ENCODE results near the gene ELANE. TPM values are rescaled to one million over a fixed set of nuclear protein-coding genes. Genes with fewer than 3 reads are reported as not detected.

The ELANE gene
- total and polyA plus RNA-seq, 7 donors = 0.64 to 3.6 (median 1.8) TPM; not detected in 3

DNA sequence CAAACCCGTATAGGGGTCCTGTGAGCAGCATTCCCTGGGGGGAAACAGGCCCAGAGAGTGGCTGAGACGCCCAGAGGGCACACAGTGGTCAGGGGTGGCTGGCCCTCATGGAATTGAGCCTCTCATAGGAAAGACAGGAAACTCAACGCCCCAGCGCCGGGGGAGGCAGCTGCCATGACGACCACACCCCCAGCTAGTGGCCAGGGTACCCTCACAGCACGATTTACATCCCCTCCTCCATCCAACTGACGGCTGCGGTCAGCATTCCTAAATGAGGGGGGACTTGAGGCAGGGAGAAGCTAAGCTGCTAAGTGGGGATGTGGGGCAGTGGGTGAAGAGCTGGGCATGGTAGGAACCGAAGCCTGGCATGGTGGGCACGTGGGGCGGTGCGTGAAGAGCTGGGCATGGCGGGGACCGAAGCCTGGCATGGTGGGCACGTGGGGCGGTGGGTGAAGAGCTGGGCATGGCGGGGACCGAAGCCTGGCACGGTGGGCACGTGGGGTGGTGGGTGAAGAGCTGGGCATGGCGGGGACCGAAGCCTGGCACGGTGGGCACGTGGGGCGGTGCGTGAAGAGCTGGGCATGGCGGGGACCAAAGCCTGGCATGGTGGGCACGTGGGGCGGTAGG is 30.9 kb downstream of the ELANE start:
- Histone ChIP-seq H3K4me3 (no peak overlapping the region), H3K9me3 (no peaks in the 10 kb centered on the region), H3K4me1 (no peaks in the 10 kb centered on the region), H3K36me3 (peaks cover 48 to 88% (median 61%) of the 10 kb centered on the region in 4 donors), H3K27me3 (no peaks in the 10 kb centered on the region), H3K27ac (no peak overlapping the region)
- TF ChIP-seq, protein P1, sequence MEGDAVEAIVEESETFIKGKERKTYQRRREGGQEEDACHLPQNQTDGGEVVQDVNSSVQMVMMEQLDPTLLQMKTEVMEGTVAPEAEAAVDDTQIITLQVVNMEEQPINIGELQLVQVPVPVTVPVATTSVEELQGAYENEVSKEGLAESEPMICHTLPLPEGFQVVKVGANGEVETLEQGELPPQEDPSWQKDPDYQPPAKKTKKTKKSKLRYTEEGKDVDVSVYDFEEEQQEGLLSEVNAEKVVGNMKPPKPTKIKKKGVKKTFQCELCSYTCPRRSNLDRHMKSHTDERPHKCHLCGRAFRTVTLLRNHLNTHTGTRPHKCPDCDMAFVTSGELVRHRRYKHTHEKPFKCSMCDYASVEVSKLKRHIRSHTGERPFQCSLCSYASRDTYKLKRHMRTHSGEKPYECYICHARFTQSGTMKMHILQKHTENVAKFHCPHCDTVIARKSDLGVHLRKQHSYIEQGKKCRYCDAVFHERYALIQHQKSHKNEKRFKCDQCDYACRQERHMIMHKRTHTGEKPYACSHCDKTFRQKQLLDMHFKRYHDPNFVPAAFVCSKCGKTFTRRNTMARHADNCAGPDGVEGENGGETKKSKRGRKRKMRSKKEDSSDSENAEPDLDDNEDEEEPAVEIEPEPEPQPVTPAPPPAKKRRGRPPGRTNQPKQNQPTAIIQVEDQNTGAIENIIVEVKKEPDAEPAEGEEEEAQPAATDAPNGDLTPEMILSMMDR (IDR thresholded peaks at IDR 0.05) = no peak
- TF ChIP-seq EP300 (IDR thresholded peaks at IDR 0.05) (no peak), POLR2AphosphoS5 (IDR thresholded peaks at IDR 0.05) (no peak), POLR2A (IDR thresholded peaks at IDR 0.05) (no peak)
- intact Hi-C loops (cut with DNase I) = no loop called here
- DNase-seq = no peak
- 94 to 97% methylated on average over 28 to 30 of the region's 30 CpGs for WGBS, 2 donors

- H3K4me1 ChIP-seq = no peaks in the 10 kb centered on the region
- no peak overlapping the region for H3K4me3 ChIP-seq
- no peaks in the 10 kb centered on the region for H3K9me3 ChIP-seq
- intact Hi-C loops (cut with DNase I) = no loop called here
- DNase-seq = no peak
- TF ChIP-seq, protein P1 (IDR thresholded peaks at IDR 0.05) = no peak
- H3K27ac ChIP-seq = no peak overlapping the region
- peaks cover 48 to 95% (median 63%) of the 10 kb centered on the region in 4 donors for H3K36me3 ChIP-seq
- no peaks in the 10 kb centered on the region for H3K27me3 ChIP-seq
- WGBS, 2 donors = 93 to 94% methylated on average over 22 of the region's 22 CpGs
Observed at GRCh38 chr19:883661-884211, 31.6 kb downstream of the ELANE start.

DNA sequence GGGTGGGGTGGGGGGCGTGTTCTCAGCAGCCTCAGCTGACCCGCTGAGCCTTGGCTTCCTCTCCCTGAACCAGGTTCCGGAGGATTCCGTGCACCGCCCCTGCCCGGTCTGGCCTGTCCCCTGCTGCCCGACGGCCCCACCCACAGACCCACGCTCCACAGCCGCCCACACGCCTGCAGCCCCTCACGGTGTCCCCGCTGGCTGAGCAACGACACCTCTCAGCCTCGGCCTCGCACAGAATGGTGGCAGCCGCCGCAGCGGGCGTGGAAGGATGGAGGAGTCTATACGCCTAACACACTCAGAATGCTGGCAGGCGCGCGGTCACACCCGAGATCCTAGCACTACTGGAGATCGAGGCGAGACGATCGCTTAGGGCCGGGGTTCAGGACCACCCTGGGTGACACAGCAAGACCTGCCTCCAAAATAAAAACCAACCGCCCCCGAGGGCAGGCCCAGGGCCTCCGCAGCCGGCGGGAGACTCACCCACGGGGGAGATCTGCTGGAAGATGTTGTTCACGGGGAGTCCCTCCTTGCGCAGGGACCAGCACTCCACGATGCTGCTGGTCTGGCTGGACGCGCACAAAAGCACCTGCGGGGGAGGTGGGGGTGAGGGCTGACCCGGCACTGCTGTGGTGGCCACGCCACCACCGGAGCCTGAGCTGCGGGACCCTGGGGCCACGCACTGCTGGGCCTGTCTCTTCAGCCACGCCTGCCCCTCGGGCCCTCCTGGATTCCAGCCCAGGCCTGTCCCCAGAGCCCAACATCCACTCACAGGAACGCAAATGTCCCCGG is 32.5 kb downstream of the ELANE start:
- peaks cover 41 to 95% (median 60%) of the 10 kb centered on the region in 4 donors for H3K36me3 ChIP-seq
- WGBS, 2 donors = 95 to 96% methylated on average over 51 of the region's 51 CpGs
- TF ChIP-seq, protein P1 (IDR thresholded peaks at IDR 0.05) = no peak
- TF ChIP-seq EP300 (IDR thresholded peaks at IDR 0.05) = no peak
- TF ChIP-seq POLR2A (IDR thresholded peaks at IDR 0.05) = no peak
- no peak for TF ChIP-seq POLR2AphosphoS5 (IDR thresholded peaks at IDR 0.05)
- H3K27ac ChIP-seq = no peak overlapping the region
- no peak for DNase-seq
- no peak overlapping the region for H3K4me3 ChIP-seq
- H3K27me3 ChIP-seq = no peaks in the 10 kb centered on the region
- intact Hi-C loops (cut with DNase I) = no loop called here
- H3K4me1 ChIP-seq = no peaks in the 10 kb centered on the region
- no peaks in the 10 kb centered on the region for H3K9me3 ChIP-seq

DNA sequence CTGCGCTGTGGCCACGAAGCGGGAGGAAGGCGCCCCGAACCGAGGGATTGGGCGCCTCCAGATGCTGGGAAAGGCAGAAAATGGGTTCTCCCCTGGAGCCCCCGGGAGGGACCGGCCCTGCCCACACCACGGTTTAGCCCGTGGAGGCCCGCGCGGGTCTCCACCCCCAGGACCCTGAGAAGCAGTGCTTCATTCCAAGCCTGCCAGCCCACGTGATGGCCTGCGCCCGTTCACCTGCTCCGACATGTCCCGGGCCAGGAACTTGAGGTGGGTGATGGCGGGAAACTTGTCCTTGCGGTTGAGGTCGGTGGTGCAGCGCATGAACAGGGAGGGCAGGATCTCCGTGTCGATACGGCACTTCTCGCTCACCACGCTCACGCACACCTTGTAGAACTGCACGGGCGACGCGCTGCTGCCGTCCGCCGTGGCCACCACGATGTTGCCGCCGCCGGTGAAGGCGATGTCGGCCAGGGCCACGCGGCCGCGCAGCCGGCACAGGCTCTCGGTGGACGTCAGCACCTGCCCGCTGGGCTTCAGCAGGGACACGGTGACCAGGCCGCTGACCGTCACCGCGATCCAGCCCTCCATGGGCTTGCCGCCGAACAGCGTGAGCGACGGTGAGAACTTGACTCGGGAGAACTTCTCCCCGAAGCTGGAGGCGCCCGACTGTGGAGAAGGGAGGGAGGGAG is 33.6 kb downstream of the ELANE start:
- Histone ChIP-seq H3K36me3 (peaks cover 30 to 91% (median 56%) of the 10 kb centered on the region in 4 donors), H3K4me1 (no peaks in the 10 kb centered on the region), H3K27ac (no peak overlapping the region), H3K27me3 (no peaks in the 10 kb centered on the region), H3K4me3 (no peak overlapping the region), H3K9me3 (no peaks in the 10 kb centered on the region)
- DNase-seq = no peak
- no peak for TF ChIP-seq POLR2A (IDR thresholded peaks at IDR 0.05)
- TF ChIP-seq, protein P1 (IDR thresholded peaks at IDR 0.05) = no peak
- TF ChIP-seq EP300 (IDR thresholded peaks at IDR 0.05) = no peak
- no peak for TF ChIP-seq POLR2AphosphoS5 (IDR thresholded peaks at IDR 0.05)
- intact Hi-C loops (cut with DNase I) = no loop called here
- 96 to 97% methylated on average over 64 of the region's 64 CpGs for WGBS, 2 donors

All from sigmoid colon (tissue), 7 donors.